ENCODE measurements around the gene EPHA10.

- TF ChIP-seq CTCF (IDR thresholded peaks at IDR 0.05; ENCODE audit: low read length) (no peak), EZH2 (IDR thresholded peaks at IDR 0.05; ENCODE audit: borderline replicate concordance, low read length) (no peak)
Measured at GRCh38 chr1:37739222-37739621, 25.7 kb downstream of the EPHA10 start.
